Testis (tissue), 3 donors: ENCODE results near the gene PRKN. TPM values are rescaled to one million over a fixed set of nuclear protein-coding genes. Genes with fewer than 3 reads are reported as not detected.

Experiments used
- DNase-seq: peaks from one replicate; pipeline ENCODE4 v3.0.0-alpha.2; 2019
- H3K27ac ChIP-seq, 2 donors: fragments of 200-600 bp; sonication (generic); one replicate each; pipeline ENCODE4 v1.5.1; 2019
- H3K27me3 ChIP-seq: fragments of 200-600 bp; sonication (generic); one replicate; pipeline ENCODE4 v1.5.1; 2019
- H3K36me3 ChIP-seq: fragments of 200-600 bp; sonication (generic); one replicate; pipeline ENCODE4 v1.5.1; 2017; ENCODE audit warnings: low read depth; ENCODE audit errors: missing control alignments
- H3K4me1 ChIP-seq: fragments of 200-600 bp; sonication (generic); one replicate; pipeline ENCODE4 v1.5.1; 2019
- H3K4me3 ChIP-seq, 2 donors: fragments of 200-600 bp; sonication (generic); one replicate each; pipeline ENCODE4 v1.5.1; 2017 to 2019
- H3K9me3 ChIP-seq: fragments of 200-600 bp; sonication (generic); one replicate; pipeline ENCODE4 v1.5.1; 2017
- CTCF ChIP-seq, 3 experiments: fragments of 450-650 bp in 2 of 3; fragments of 200-600 bp in 1 of 3; sonication (generic) in 1 of 3; IDR thresholded peaks; one replicate each; pipeline ENCODE4 v1.5.1; 2016 to 2019; ENCODE audit warnings: antibody characterized with exemption in 3 of 3, mild to moderate bottlenecking in 2 of 3, moderate library complexity in 1 of 3
- POLR2A ChIP-seq: fragments of 450-650 bp; IDR thresholded peaks from one replicate; pipeline ENCODE4 v1.6.1; 2017; ENCODE audit warnings: antibody characterized with exemption, mild to moderate bottlenecking, moderate library complexity
- WGBS, 2 donors: methylation state at CpG; one replicate each; pipeline ENCODE4 v1.1.5; 2018; 5-methylcytosine and 5-hydroxymethylcytosine counted together
- intact Hi-C: fragments of 100-400 bp; cut with DNase I; formaldehyde crosslinking; loops from one replicate; pipeline ENCODE4 v1.15.1; 2023; ENCODE audit warnings: low total_unique reads
- polyA plus RNA-seq: library from polyadenylated mRNA; stranded (reverse); fragments of 350-450 nt; fragmentation: Illumina TruSeq; extraction: RNeasy Lipid Tissue Mini Kit (QIAGEN cat#74804); gene quantifications from one replicate; pipeline ENCODE4 v1.2.3, GENCODE V29; 2014; ENCODE audit warnings: low read depth, low replicate concordance; ENCODE audit not compliant: insufficient read depth
- total RNA-seq, 2 donors: library from RNA; depleted of rRNA; stranded (reverse); fragments of >200 nt; gene quantifications; one replicate each; pipeline ENCODE4 v1.2.3, GENCODE V29; 2016

The PRKN gene
- total and polyA plus RNA-seq, 3 donors from 2014 or later = 19.1 to 34.5 (median 28.8) TPM

GRCh38 chr6:162116902-162117525, 610.6 kb downstream of the PRKN start:
- H3K4me1 ChIP-seq = peaks cover 14% of the 10 kb centered on the region
- DNase-seq = no peak
- no peak overlapping the region for H3K27ac ChIP-seq
- no peak overlapping the region for H3K4me3 ChIP-seq
- 91% methylated on average over 7 of the region's 7 CpGs for WGBS, 2 donors
- H3K9me3 ChIP-seq = no peaks in the 10 kb centered on the region
- TF ChIP-seq CTCF (IDR thresholded peaks at IDR 0.05) (no peak), POLR2A (no peak)
- intact Hi-C loops = no loop called here
- no peaks in the 10 kb centered on the region for H3K27me3 ChIP-seq
- H3K36me3 ChIP-seq = no peaks in the 10 kb centered on the region

- 86 to 91% methylated on average over 2 of the region's 2 CpGs for WGBS, 2 donors
These were observed 618.0 kb downstream of the PRKN start for GRCh38 chr6:162109480-162110050.

GRCh38 chr6:162108041-162108440, 619.5 kb downstream of the PRKN start:
- WGBS, 2 donors = 86 to 87% methylated on average over 3 of the region's 3 CpGs
- TF ChIP-seq CTCF (IDR thresholded peaks at IDR 0.05) = no peak
- no peak for TF ChIP-seq POLR2A
- intact Hi-C loops = no loop called here
- DNase-seq = no peak
- Histone ChIP-seq H3K36me3 (no peaks in the 10 kb centered on the region), H3K27me3 (no peaks in the 10 kb centered on the region), H3K4me1 (no peaks in the 10 kb centered on the region), H3K27ac (no peak overlapping the region), H3K4me3 (no peak overlapping the region), H3K9me3 (no peaks in the 10 kb centered on the region)

More at GRCh38 chr6:162109480-162110050, 618.0 kb downstream of the PRKN start:
- H3K4me3 ChIP-seq = no peak overlapping the region
- no peaks in the 10 kb centered on the region for H3K9me3 ChIP-seq
- H3K27me3 ChIP-seq = no peaks in the 10 kb centered on the region
- no peak overlapping the region for H3K27ac ChIP-seq
- no peak for DNase-seq
- no peaks in the 10 kb centered on the region for H3K36me3 ChIP-seq
- TF ChIP-seq POLR2A (no peak), CTCF (IDR thresholded peaks at IDR 0.05) (no peak)
- intact Hi-C loops = no loop called here
- no peaks in the 10 kb centered on the region for H3K4me1 ChIP-seq

GRCh38 chr6:162100096-162100495, 627.5 kb downstream of the PRKN start:
- Histone ChIP-seq H3K27me3 (no peaks in the 10 kb centered on the region), H3K4me3 (no peak overlapping the region), H3K36me3 (no peaks in the 10 kb centered on the region), H3K9me3 (no peaks in the 10 kb centered on the region), H3K27ac (no peak overlapping the region), H3K4me1 (no peaks in the 10 kb centered on the region)
- TF ChIP-seq CTCF (IDR thresholded peaks at IDR 0.05) (no peak), POLR2A (no peak)
- intact Hi-C loops = no loop called here
- WGBS, 2 donors = 86 to 90% methylated on average over 5 of the region's 5 CpGs
- DNase-seq = no peak

- no peaks in the 10 kb centered on the region for H3K27me3 ChIP-seq
- no peaks in the 10 kb centered on the region for H3K4me1 ChIP-seq
- intact Hi-C loops = no loop called here
- TF ChIP-seq POLR2A = no peak
- H3K4me3 ChIP-seq = no peak overlapping the region
- no peak overlapping the region for H3K27ac ChIP-seq
- WGBS, 2 donors = 85 to 93% methylated on average over 5 of the region's 5 CpGs
- no peak for DNase-seq
- H3K9me3 ChIP-seq = no peaks in the 10 kb centered on the region
- H3K36me3 ChIP-seq = no peaks in the 10 kb centered on the region
These were observed 627.9 kb downstream of the PRKN start for GRCh38 chr6:162099685-162100084.
